Measurements from ENCODE around the gene PRRC2B. TPM values are rescaled to one million over a fixed set of nuclear protein-coding genes. Genes with fewer than 3 reads are reported as not detected.

Gene PRRC2B
- total and polyA plus RNA-seq, 3 donors from 2014 or later, result 111 to 213 (median 175) TPM

GRCh38 chr9:131487621-131488031 lies 93.7 kb downstream of the PRRC2B start:
- 54 to 85% methylated on average over 5 to 14 of the region's 14 CpGs for WGBS, 2 donors
- Histone ChIP-seq H3K4me3 (no peak overlapping the region), H3K27me3 (no peaks in the 10 kb centered on the region), H3K9me3 (no peaks in the 10 kb centered on the region), H3K4me1 (no peaks in the 10 kb centered on the region), H3K27ac (no peak overlapping the region), H3K36me3 (ENCODE audit: low read depth, missing control alignments) (no peaks in the 10 kb centered on the region)
- TF ChIP-seq POLR2A (IDR thresholded peaks at IDR 0.05), result no peak
- TF ChIP-seq, protein P1, sequence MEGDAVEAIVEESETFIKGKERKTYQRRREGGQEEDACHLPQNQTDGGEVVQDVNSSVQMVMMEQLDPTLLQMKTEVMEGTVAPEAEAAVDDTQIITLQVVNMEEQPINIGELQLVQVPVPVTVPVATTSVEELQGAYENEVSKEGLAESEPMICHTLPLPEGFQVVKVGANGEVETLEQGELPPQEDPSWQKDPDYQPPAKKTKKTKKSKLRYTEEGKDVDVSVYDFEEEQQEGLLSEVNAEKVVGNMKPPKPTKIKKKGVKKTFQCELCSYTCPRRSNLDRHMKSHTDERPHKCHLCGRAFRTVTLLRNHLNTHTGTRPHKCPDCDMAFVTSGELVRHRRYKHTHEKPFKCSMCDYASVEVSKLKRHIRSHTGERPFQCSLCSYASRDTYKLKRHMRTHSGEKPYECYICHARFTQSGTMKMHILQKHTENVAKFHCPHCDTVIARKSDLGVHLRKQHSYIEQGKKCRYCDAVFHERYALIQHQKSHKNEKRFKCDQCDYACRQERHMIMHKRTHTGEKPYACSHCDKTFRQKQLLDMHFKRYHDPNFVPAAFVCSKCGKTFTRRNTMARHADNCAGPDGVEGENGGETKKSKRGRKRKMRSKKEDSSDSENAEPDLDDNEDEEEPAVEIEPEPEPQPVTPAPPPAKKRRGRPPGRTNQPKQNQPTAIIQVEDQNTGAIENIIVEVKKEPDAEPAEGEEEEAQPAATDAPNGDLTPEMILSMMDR (IDR thresholded peaks at IDR 0.05), result no peak
- intact Hi-C loops (cut with DNase I; ENCODE audit: low total_unique reads), result no loop called here
- DNase-seq, result no peak

DNA sequence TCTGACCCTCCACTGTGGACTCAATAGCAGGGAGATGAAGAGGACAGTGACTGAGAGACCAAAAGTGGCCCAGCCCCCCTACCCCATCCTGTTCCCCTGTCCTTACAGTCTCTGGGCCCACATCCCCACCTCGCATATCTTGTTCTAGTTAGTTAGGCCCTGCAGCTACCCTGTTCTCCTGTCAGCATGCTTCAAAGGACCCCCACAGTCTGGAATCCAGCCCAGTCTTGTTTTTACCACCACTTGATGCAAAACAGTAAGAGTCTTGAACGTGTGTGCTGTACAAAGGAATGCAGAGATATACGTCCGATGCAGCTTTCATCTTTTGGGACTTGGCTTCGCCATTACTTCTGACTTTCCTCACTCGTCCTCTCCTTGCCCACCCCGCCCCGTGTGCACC lies 96.6 kb downstream of the PRRC2B start:
- DNase-seq, result no peak
- Histone ChIP-seq H3K4me1 (no peaks in the 10 kb centered on the region), H3K27me3 (no peaks in the 10 kb centered on the region), H3K27ac (no peak overlapping the region), H3K9me3 (no peaks in the 10 kb centered on the region), H3K36me3 (ENCODE audit: low read depth, missing control alignments) (no peaks in the 10 kb centered on the region), H3K4me3 (no peak overlapping the region)
- TF ChIP-seq, protein P1 (IDR thresholded peaks at IDR 0.05), result no peak
- TF ChIP-seq POLR2A (IDR thresholded peaks at IDR 0.05), result no peak
- intact Hi-C loops (cut with DNase I; ENCODE audit: low total_unique reads), result no loop called here
- 68 to 72% methylated on average over 8 of the region's 8 CpGs for WGBS, 2 donors

- Histone ChIP-seq H3K9me3 (no peaks in the 10 kb centered on the region), H3K27ac (no peak overlapping the region), H3K4me1 (no peaks in the 10 kb centered on the region), H3K36me3 (ENCODE audit: low read depth, missing control alignments) (no peaks in the 10 kb centered on the region), H3K27me3 (no peaks in the 10 kb centered on the region), H3K4me3 (no peak overlapping the region)
- TF ChIP-seq POLR2A (IDR thresholded peaks at IDR 0.05), result no peak
- TF ChIP-seq, protein P1 (IDR thresholded peaks at IDR 0.05), result no peak
- intact Hi-C loops (cut with DNase I; ENCODE audit: low total_unique reads), result no loop called here
- WGBS, 2 donors, result 92 to 97% methylated on average over 11 to 20 of the region's 20 CpGs
- no peak for DNase-seq
Measured at GRCh38 chr9:131491001-131491710, 97.3 kb downstream of the PRRC2B start.

GRCh38 chr9:131492070-131492469 lies 98.2 kb downstream of the PRRC2B start:
- DNase-seq, result no peak
- TF ChIP-seq POLR2A (IDR thresholded peaks at IDR 0.05), result no peak
- TF ChIP-seq, protein P1 (IDR thresholded peaks at IDR 0.05), result no peak
- Histone ChIP-seq H3K4me3 (no peak overlapping the region), H3K27ac (no peak overlapping the region), H3K27me3 (no peaks in the 10 kb centered on the region), H3K4me1 (no peaks in the 10 kb centered on the region), H3K9me3 (no peaks in the 10 kb centered on the region), H3K36me3 (ENCODE audit: low read depth, missing control alignments) (no peaks in the 10 kb centered on the region)
- WGBS, 2 donors, result 89 to 90% methylated on average over 3 to 6 of the region's 6 CpGs
- intact Hi-C loops (cut with DNase I; ENCODE audit: low total_unique reads), result no loop called here

All from testis (tissue), 3 donors.